ENCODE data around the gene LCA5L.
A peak's percentile ranks its signal among the peaks of the same experiment; 100 is the strongest.
"Not testable (repeated sequence)": the region's sequence is repeated elsewhere in the genome, so short reads cannot be mapped to it uniquely, and the experiment has no call there.

LCA5L gene

GRCh38 chr21:39386899-39387298 is 58.7 kb downstream of the LCA5L start:
- no peak for DNase-seq

DNA sequence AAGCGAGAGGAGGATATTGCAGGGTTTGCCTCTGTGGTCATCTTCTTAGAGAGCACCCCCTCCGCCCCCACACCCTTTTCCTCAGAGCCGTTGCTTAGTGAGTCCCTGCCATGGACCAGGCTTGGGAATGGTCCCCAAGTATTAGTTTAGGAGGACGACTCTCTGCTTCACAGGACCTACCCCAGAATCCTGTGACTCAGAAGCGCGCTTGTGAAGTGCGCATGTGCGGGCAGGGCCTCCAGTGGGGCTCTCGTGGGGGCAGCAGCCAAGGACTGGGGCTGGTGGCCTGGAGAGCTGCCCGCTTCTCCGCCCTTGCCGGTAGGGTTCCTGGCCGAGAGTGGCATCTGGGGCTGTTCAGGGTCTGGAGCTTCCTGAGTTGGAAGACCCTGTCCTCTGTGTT is 59.4 kb downstream of the LCA5L start:
- no peak for DNase-seq

- DNase-seq, result peak; percentile 49
Observed at GRCh38 chr21:39385299-39386145, 60.1 kb downstream of the LCA5L start.

GRCh38 chr21:39384674-39385298 is 60.8 kb downstream of the LCA5L start:
- no peak for DNase-seq

DNA sequence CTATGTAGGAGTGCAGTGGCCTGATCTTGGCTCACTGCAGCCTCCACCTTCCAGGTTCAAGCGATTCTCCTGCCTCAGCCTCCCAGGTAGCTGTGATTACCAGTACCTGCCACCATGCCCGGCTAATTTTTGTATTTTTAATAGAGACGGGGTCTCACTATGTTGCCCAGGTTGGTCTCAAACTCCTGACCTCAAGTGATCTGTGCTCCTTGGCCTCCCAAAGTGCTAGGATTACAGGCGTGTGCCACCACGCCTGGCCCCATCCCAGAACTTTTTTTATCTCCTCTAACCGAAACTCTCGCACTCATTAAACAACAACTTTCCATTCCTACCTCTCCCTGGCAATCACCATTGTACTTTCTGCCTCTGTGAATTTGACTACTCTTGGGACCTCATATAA is 63.5 kb downstream of the LCA5L start:
- DNase-seq, result not testable (repeated sequence)

GRCh38 chr21:39381009-39381408 is 64.6 kb downstream of the LCA5L start:
- DNase-seq, result no peak

- peak; percentile 88 for DNase-seq
Observed at GRCh38 chr21:39379986-39380891, 65.3 kb downstream of the LCA5L start.

DNA sequence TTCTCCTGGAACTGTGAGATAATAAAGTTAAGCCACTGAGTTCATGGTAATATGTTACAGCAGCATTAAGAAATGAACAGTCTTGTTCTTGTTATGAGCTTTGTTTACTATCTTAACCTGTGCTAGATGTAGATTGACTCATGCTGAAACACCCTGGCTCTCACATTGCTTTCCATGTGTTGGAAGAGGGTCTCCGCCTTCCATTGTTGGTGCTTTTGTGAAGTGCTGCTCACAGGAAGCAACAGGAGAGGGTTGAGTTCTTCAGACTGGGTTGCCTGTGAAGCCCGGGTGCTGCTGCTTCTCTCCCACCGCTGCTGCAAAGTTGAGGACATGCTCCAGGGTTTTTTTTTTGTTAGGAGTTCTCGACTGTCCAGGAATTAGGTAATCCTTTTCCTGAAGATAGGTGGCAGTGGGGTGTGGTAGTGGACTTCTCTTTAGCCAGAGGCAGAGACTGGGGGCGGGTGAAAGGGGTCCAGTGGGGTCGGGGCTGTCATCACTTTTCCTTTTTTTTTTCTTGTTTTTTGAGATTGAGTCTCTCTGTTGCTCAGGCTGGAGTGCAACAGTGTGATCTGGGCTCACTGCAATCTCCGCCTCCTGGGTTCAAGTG is 68.0 kb downstream of the LCA5L start:
- no peak for DNase-seq

- DNase-seq, result no peak
Observed at GRCh38 chr21:39375446-39375845, 70.1 kb downstream of the LCA5L start.

GRCh38 chr21:39374046-39374445 is 71.5 kb downstream of the LCA5L start:
- DNase-seq, result no peak

- no peak for DNase-seq
Observed at GRCh38 chr21:39373634-39374033, 71.9 kb downstream of the LCA5L start.

DNA sequence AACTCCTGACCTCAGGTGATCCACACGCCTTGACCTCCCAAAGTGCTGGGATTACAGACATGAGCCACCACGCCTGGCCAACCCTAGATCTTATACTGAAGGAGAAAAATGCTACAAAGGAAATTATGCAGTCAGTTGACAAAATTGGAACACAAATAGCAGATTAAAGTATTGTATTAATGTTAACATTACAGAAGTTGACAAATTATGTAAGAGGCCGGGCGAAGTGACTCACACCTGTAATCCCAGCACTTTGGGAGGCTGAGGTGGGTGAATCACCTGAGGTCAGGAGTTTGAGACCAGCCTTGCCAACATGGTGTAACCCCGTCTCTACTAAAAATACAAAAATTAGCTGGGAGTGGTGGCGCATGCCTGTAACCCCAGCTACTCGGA is 75.7 kb downstream of the LCA5L start:
- not testable (repeated sequence) for DNase-seq

DNA sequence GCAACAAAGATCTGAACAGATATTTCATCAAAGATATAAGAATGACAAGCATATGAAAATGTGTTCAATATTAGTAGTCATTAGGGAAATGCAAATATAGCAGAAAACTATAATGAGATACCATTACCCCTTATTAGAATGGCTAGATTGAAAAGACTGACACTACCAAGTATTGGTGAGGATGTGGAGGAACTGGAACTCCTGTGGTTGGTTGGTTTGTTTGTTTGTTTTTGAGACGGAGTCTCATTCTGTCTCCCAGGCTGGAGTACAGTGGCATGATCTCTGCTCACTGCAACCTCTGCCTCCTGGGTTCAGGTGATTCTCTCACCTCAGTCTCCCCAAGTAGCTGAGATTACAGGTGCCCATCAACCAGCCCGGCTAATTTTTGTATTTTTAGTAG is 77.8 kb downstream of the LCA5L start:
- DNase-seq, result no peak

GRCh38 chr21:39366563-39366962 is 79.0 kb downstream of the LCA5L start:
- no peak for DNase-seq

DNA sequence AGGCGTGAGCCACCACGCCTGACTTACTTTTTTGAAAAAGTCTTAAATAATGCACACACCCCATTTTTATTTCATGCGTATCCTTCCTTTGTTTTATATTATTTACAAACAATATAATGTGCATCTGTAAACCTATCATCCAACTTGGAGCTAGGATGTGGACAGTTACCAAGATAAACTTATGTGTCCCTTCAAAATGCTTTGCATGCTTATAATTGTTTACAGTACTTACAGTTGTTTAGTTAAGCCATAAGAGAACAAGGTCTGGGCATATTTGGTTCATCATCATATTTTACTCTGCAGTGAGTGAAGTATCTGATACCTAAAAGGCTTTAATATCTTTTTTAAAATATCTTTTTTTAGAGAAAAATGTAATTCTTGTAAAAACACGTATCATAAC is 80.6 kb downstream of the LCA5L start:
- DNase-seq, result no peak

- DNase-seq, result no peak
Observed at GRCh38 chr21:39363607-39364555, 81.7 kb downstream of the LCA5L start.

DNA sequence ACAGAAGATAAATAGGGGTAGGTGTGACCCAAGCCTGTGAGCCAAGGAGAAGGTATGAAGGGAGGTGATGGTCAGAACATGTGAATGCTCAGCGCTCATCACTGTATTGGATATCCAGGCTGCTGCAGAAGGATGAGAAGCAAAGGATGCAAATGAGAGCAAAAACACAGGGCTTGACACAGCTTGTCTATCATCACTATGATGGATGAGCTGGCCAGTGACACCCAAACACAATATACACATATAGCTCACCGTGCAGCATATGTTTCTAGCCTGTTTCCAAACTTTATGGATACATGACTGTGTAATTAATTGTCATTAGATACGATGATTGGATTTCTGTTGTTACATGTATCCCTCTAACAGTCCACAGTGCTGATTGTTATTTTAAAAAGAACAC is 82.8 kb downstream of the LCA5L start:
- DNase-seq, result no peak

- no peak for DNase-seq
Observed at GRCh38 chr21:39359382-39359781, 86.2 kb downstream of the LCA5L start.

Measured in activated T-cell treated with anti-CD3 and anti-CD28 coated beads, Interleukin-2, amount 50 U/mL, for 1 hour (primary cell).